TTC549 (cell line): ENCODE results near the gene IL22RA1.

Source experiments
- FAIRE-seq: peaks from 2 replicates; lab custom pipeline; 2012; peaks lifted over from hg19 to GRCh38; lab: Jason Lieb, UNC

The IL22RA1 gene

GRCh38 chr1:24097663-24098062 is 45.3 kb downstream of the IL22RA1 start:
- no peak for FAIRE-seq

- no peak for FAIRE-seq
Measured at GRCh38 chr1:24096739-24097103, 46.2 kb downstream of the IL22RA1 start.

- FAIRE-seq = no peak
Measured at GRCh38 chr1:24096009-24096738, 46.8 kb downstream of the IL22RA1 start.

- FAIRE-seq = no peak
Measured at GRCh38 chr1:24095140-24095859, 47.6 kb downstream of the IL22RA1 start.

- no peak for FAIRE-seq
Measured at GRCh38 chr1:24094554-24094953, 48.4 kb downstream of the IL22RA1 start.

GRCh38 chr1:24093732-24094131 is 49.2 kb downstream of the IL22RA1 start:
- no peak for FAIRE-seq

- FAIRE-seq = no peak
Measured at GRCh38 chr1:24092979-24093378, 50.0 kb downstream of the IL22RA1 start.

GRCh38 chr1:24091971-24092482 is 50.9 kb downstream of the IL22RA1 start:
- no peak for FAIRE-seq

GRCh38 chr1:24090736-24091135 is 52.2 kb downstream of the IL22RA1 start:
- FAIRE-seq = no peak

- no peak for FAIRE-seq
Measured at GRCh38 chr1:24089743-24090555, 53.0 kb downstream of the IL22RA1 start.

- no peak for FAIRE-seq
Measured at GRCh38 chr1:24089027-24089742, 53.8 kb downstream of the IL22RA1 start.

GRCh38 chr1:24086466-24086865 is 56.5 kb downstream of the IL22RA1 start:
- FAIRE-seq = no peak

- FAIRE-seq = no peak
Measured at GRCh38 chr1:24085546-24085945, 57.4 kb downstream of the IL22RA1 start.

- no peak for FAIRE-seq
Measured at GRCh38 chr1:24085007-24085406, 57.9 kb downstream of the IL22RA1 start.

- no peak for FAIRE-seq
Measured at GRCh38 chr1:24084050-24084449, 58.9 kb downstream of the IL22RA1 start.

- FAIRE-seq = no peak
Measured at GRCh38 chr1:24082372-24082771, 60.6 kb downstream of the IL22RA1 start.

GRCh38 chr1:24081190-24081589 is 61.8 kb downstream of the IL22RA1 start:
- FAIRE-seq = no peak

GRCh38 chr1:24080131-24080530 is 62.8 kb downstream of the IL22RA1 start:
- FAIRE-seq = no peak

GRCh38 chr1:24077278-24077978 is 65.5 kb downstream of the IL22RA1 start:
- FAIRE-seq = no peak

- no peak for FAIRE-seq
Measured at GRCh38 chr1:24075946-24076345, 67.0 kb downstream of the IL22RA1 start.

- no peak for FAIRE-seq
Measured at GRCh38 chr1:24075590-24075854, 67.4 kb downstream of the IL22RA1 start.
